ENCODE data around the gene PRB2. TPM values are rescaled to one million over a fixed set of nuclear protein-coding genes. Genes with fewer than 3 reads are reported as not detected.

PRB2 gene
- total and polyA plus RNA-seq, 2 of the 4 experiments (the other 2 are of a cell fraction) = not detected

GRCh38 chr12:11347810-11348209 lies 47.6 kb downstream of the PRB2 start:
- H2AK9ac ChIP-seq (replicated peaks; ENCODE audit: low read depth, low read length, poor library complexity) = no peak overlapping the region
- H3K56ac ChIP-seq (ENCODE audit: extremely low read depth, insufficient read depth, low read length) = no peak overlapping the region
- H3K9ac ChIP-seq (ENCODE audit: low read depth, low read length) = no peak overlapping the region
- no peaks in the 10 kb centered on the region for H3K36me3 ChIP-seq (ENCODE audit: control insufficient read depth, insufficient read depth, low read length)
- no peaks in the 10 kb centered on the region for H3K4me1 ChIP-seq (ENCODE audit: control insufficient read depth, insufficient read depth, low read length)
- H2AFZ ChIP-seq (replicated peaks; ENCODE audit: low read length, poor library complexity) = no peak overlapping the region
- no peak for TF ChIP-seq USF2 (IDR thresholded peaks at IDR 0.05; ENCODE audit: low read depth, low read length)
- TF ChIP-seq CHD1 (IDR thresholded peaks at IDR 0.05; ENCODE audit: low read depth, low read length) = no peak
- TF ChIP-seq FOS (IDR thresholded peaks at IDR 0.05; ENCODE audit: low read depth, low read length) = no peak
- no peak for TF ChIP-seq MXI1 (IDR thresholded peaks at IDR 0.05; ENCODE audit: borderline replicate concordance, low read depth, low read length)
- TF ChIP-seq MAFK (IDR thresholded peaks at IDR 0.05; ENCODE audit: low read depth, low read length) = no peak
- TF ChIP-seq NFE2L2 (IDR thresholded peaks at IDR 0.05; ENCODE audit: low read depth, low read length) = no peak
- TF ChIP-seq RFX5 (IDR thresholded peaks at IDR 0.05; ENCODE audit: low read depth, low read length) = no peak
- TF ChIP-seq SMC3 (IDR thresholded peaks at IDR 0.05; ENCODE audit: low read depth, low read length) = no peak
- no peak for TF ChIP-seq RCOR1 (IDR thresholded peaks at IDR 0.05; ENCODE audit: insufficient replicate concordance, low read length)
- TF ChIP-seq MAZ (IDR thresholded peaks at IDR 0.05; ENCODE audit: borderline replicate concordance, low read depth, low read length) = no peak
- TF ChIP-seq CEBPB (IDR thresholded peaks at IDR 0.05; ENCODE audit: low read depth, low read length) = no peak
- TF ChIP-seq BHLHE40 (IDR thresholded peaks at IDR 0.05; ENCODE audit: low read depth, low read length) = no peak
- peaks cover 4% of the 10 kb centered on the region; the same call in 1 of the 2 replicates for H3K9me3 ChIP-seq (ENCODE audit: control insufficient read depth, insufficient read depth, low read length)
- H3K23ac ChIP-seq (ENCODE audit: low read depth, low read length) = no peak overlapping the region
- ChIA-PET POLR2A (ENCODE audit: unreplicated experiment) (no interaction called here), CTCF (no interaction called here)
- H4K20me1 ChIP-seq (ENCODE audit: insufficient read depth, low read length) = no peaks in the 10 kb centered on the region
- no peak overlapping the region for H2BK120ac ChIP-seq (ENCODE audit: low read depth, low read length)
- H3K79me1 ChIP-seq (ENCODE audit: low read depth in 1 of 2, low read length in 2 of 2) = no peaks in the 10 kb centered on the region
- H2BK5ac ChIP-seq (ENCODE audit: low read depth, low read length, poor library complexity, severe bottlenecking) = no peak overlapping the region
- H4K8ac ChIP-seq (ENCODE audit: low read depth in 2 of 2, low read length in 2 of 2) = no peak overlapping the region
- in situ Hi-C loops (cut with MboI; ENCODE audit: low sequenced_read_pairs) (no loop called here), dilution Hi-C loops (cut with HindIII; ENCODE audit: low sequenced_read_pairs, unreplicated experiment) (no loop called here), intact Hi-C loops (cut with micrococcal nuclease) (no loop called here)
- no TSS peak for BruUV-seq (replicated peaks)
- no peak overlapping the region for H4K91ac ChIP-seq (ENCODE audit: insufficient read depth, low read depth, low read length)
- no peaks in the 10 kb centered on the region for H3K9me1 ChIP-seq (ENCODE audit: insufficient read depth, low read length)
- ATAC-seq (ENCODE audit: low read depth) = no peak
- H3K4me2 ChIP-seq (ENCODE audit: low read depth, low read length) = no peak overlapping the region
- no peak overlapping the region for H2BK15ac ChIP-seq (ENCODE audit: low read depth, low read length)
- no peak overlapping the region for H3K27ac ChIP-seq (ENCODE audit: insufficient read depth, low read length)
- no peak overlapping the region for H3K14ac ChIP-seq (replicated peaks; ENCODE audit: low read depth, low read length)
- no peaks in the 10 kb centered on the region for H3K27me3 ChIP-seq (ENCODE audit: control insufficient read depth, insufficient read depth, low read length)
- WGBS, 2 experiments (ENCODE audit: extremely low coverage in 2 of 2, insufficient read length in 1 of 2) = no CpG with 5 or more reads among the region's 6 CpGs
- no peak overlapping the region for H4K5ac ChIP-seq (ENCODE audit: low read depth, low read length)
- H3K4ac ChIP-seq (ENCODE audit: low read depth, low read length) = no peak overlapping the region
- no peak overlapping the region for H2BK20ac ChIP-seq (ENCODE audit: low read depth, low read length)
- H2AK5ac ChIP-seq (ENCODE audit: low read depth, low read length) = no peak overlapping the region
- no peak for DNase-seq
- H3K18ac ChIP-seq (ENCODE audit: low read depth, low read length) = no peak overlapping the region
- H3K4me3 ChIP-seq (ENCODE audit: insufficient read depth, low read depth, low read length) = no peak overlapping the region
